Subcutaneous adipose tissue (tissue), 4 donors: ENCODE measurements around the gene PTAR1. TPM values are rescaled to one million over a fixed set of nuclear protein-coding genes. Genes with fewer than 3 reads are reported as not detected.

ENCODE experiments used
- CTCF ChIP-seq: fragments of 450-650 bp; IDR thresholded peaks from one replicate; pipeline ENCODE4 v1.5.1; 2016; ENCODE audit warnings: low read depth, mild to moderate bottlenecking, control low read depth, antibody characterized with exemption, moderate library complexity
- total RNA-seq, 4 donors: library from RNA; depleted of rRNA; stranded (reverse); fragments of >200 nt; gene quantifications; one replicate each; pipeline ENCODE4 v1.1.0, GENCODE V29; 2016

Gene PTAR1
- total RNA-seq, 4 donors from 2014 or later: 78.0 to 84.1 (median 81.1) TPM

GRCh38 chr9:69718218-69718617 is 41.6 kb downstream of the PTAR1 start:
- TF ChIP-seq CTCF: no peak

- TF ChIP-seq CTCF: no peak
Observed at GRCh38 chr9:69715825-69716224, 44.0 kb downstream of the PTAR1 start.

GRCh38 chr9:69715096-69715495 is 44.7 kb downstream of the PTAR1 start:
- no peak for TF ChIP-seq CTCF

GRCh38 chr9:69697475-69697874 is 62.3 kb downstream of the PTAR1 start:
- no peak for TF ChIP-seq CTCF

- no peak for TF ChIP-seq CTCF
Observed at GRCh38 chr9:69696802-69697201, 63.0 kb downstream of the PTAR1 start.

- no peak for TF ChIP-seq CTCF
Observed at GRCh38 chr9:69689991-69690538, 69.7 kb downstream of the PTAR1 start.

GRCh38 chr9:69683927-69684326 is 75.9 kb downstream of the PTAR1 start:
- TF ChIP-seq CTCF: no peak
